Body of pancreas (tissue), 4 donors: Measurements from ENCODE around the gene NSUN2. TPM values are rescaled to one million over a fixed set of nuclear protein-coding genes. Genes with fewer than 3 reads are reported as not detected.

Source experiments
- ATAC-seq: fragments of 150-250 bp; one replicate; pipeline ENCODE4 v1.9.1; 2016
- DNase-seq, 4 donors: peaks; one replicate each; pipeline ENCODE4 v3.0.0-alpha.2; 2019
- H3K27ac ChIP-seq, 4 donors: fragments of 200-600 bp; sonication (generic); 1 replicate in 3 of 4; 2 replicates in 1 of 4; pipeline versions ENCODE4 v1.5.1 to v1.6.1; 2016 to 2019; ENCODE audit warnings: mild to moderate bottlenecking in 1 of 4, mixed read lengths in 1 of 4, moderate library complexity in 1 of 4
- H3K27me3 ChIP-seq, 2 donors: fragments of 200-600 bp; sonication (generic); one replicate each; pipeline ENCODE4 v1.6.0; 2016; ENCODE audit warnings: mild to moderate bottlenecking in 1 of 2
- H3K36me3 ChIP-seq, 2 donors: fragments of 200-600 bp; sonication (generic); replicated peaks in 1 of 2; 2 replicates each; pipeline ENCODE4 v1.5.1; 2016; ENCODE audit warnings: low read depth in 2 of 2; ENCODE audit not compliant: insufficient read depth in 1 of 2
- H3K4me1 ChIP-seq: fragments of 200-600 bp; sonication (generic); one replicate; pipeline ENCODE4 v1.6.0; 2016
- H3K4me3 ChIP-seq, 2 donors: fragments of 200-600 bp; sonication (generic); 1 replicate in 1 of 2; 2 replicates in 1 of 2; pipeline ENCODE4 v1.5.1; 2016 to 2019
- H3K9me3 ChIP-seq, 3 donors: fragments of 200-600 bp; sonication (generic); 1 replicate in 2 of 3; 2 replicates in 1 of 3; pipeline ENCODE4 v1.5.1; 2016
- CTCF ChIP-seq, 7 experiments: fragments of 450-650 bp in 4 of 7; fragments of 200-600 bp in 3 of 7; sonication (generic) in 3 of 7; IDR thresholded peaks; one replicate each; pipeline ENCODE4 v1.5.1; 2016 to 2019; ENCODE audit warnings: antibody characterized with exemption in 7 of 7
- POLR2A ChIP-seq, 3 donors: fragments of 450-650 bp; IDR thresholded peaks; one replicate each; pipeline ENCODE4 v1.6.1; 2016; ENCODE audit warnings: antibody characterized with exemption in 3 of 3, mild to moderate bottlenecking in 2 of 3
- WGBS, 2 donors: methylation state at CpG; one replicate each; pipeline ENCODE4 v1.1.5; 2017; 5-methylcytosine and 5-hydroxymethylcytosine counted together
- intact Hi-C: fragments of 100-400 bp; cut with DNase I; formaldehyde crosslinking; loops from one replicate; pipeline ENCODE4 v1.15.1; 2023
- total RNA-seq, 2 donors: library from RNA; depleted of rRNA; stranded (reverse); fragments of >200 nt; gene quantifications; one replicate each; pipeline ENCODE4 v1.1.0, GENCODE V29; 2016

NSUN2 gene
- 10 to 100 TPM; 35.0 to 45.8 TPM for total RNA-seq

- H3K4me1 ChIP-seq: peaks cover 18% of the 10 kb centered on the region
- no peaks in the 10 kb centered on the region for H3K27me3 ChIP-seq
- no peaks in the 10 kb centered on the region for H3K9me3 ChIP-seq
- ATAC-seq: peak; percentile 96
- peak; percentile 88 to 92 (median 90) for DNase-seq
- peaks cover 0 to 5% of the 10 kb centered on the region in 2 donors for H3K36me3 ChIP-seq
- intact Hi-C loops: no loop called here
- WGBS, 2 donors: 1% methylated on average over 64 of the region's 66 CpGs; no CpG with 5 or more reads in 1 of the 2 donors
- H3K27ac ChIP-seq: peak within 1 kb of the TSS; percentile 76 to 98 (median 90)
- TF ChIP-seq POLR2A (IDR thresholded peaks at IDR 0.05) (peak; percentile 20 to 74 (median 67)), CTCF (IDR thresholded peaks at IDR 0.05) (peak in 1 of 7 experiments; percentile 7)
- H3K4me3 ChIP-seq: peak within 1 kb of the TSS; percentile 50 to 94
Observed at GRCh38 chr5:6632888-6633468, at the start of gene NSUN2, which contains the start of gene SRD5A1. Gene NSUN2, minus strand, starts transcription at chr5:6633044. Its CDS starts 65 bp downstream, at chr5:6632979. Gene SRD5A1, plus strand, starts transcription at chr5:6633440. Its CDS starts 137 bp downstream, at chr5:6633577.

GRCh38 chr5:6682239-6682638 lies 49.4 kb upstream of the NSUN2 start:
- TF ChIP-seq POLR2A (IDR thresholded peaks at IDR 0.05) (no peak), CTCF (IDR thresholded peaks at IDR 0.05) (no peak)
- 43 to 49% methylated on average over 11 of the region's 11 CpGs for WGBS, 2 donors
- H3K4me3 ChIP-seq: no peak overlapping the region
- H3K9me3 ChIP-seq: no peaks in the 10 kb centered on the region
- peaks cover 7% of the 10 kb centered on the region for H3K4me1 ChIP-seq
- intact Hi-C loops: no loop called here
- DNase-seq (no peak), ATAC-seq (no peak)
- H3K27me3 ChIP-seq: no peaks in the 10 kb centered on the region
- no peaks in the 10 kb centered on the region for H3K36me3 ChIP-seq
- no peak overlapping the region for H3K27ac ChIP-seq

GRCh38 chr5:6681682-6682081 lies 48.8 kb upstream of the NSUN2 start:
- no peaks in the 10 kb centered on the region for H3K9me3 ChIP-seq
- H3K36me3 ChIP-seq: no peaks in the 10 kb centered on the region
- H3K27ac ChIP-seq: no peak overlapping the region
- peaks cover 1% of the 10 kb centered on the region for H3K4me1 ChIP-seq
- no peak for TF ChIP-seq CTCF (IDR thresholded peaks at IDR 0.05)
- no peak for TF ChIP-seq POLR2A (IDR thresholded peaks at IDR 0.05)
- DNase-seq (no peak), ATAC-seq (no peak)
- intact Hi-C loops: no loop called here
- H3K27me3 ChIP-seq: no peaks in the 10 kb centered on the region
- 30 to 38% methylated on average over 2 of the region's 2 CpGs for WGBS, 2 donors
- H3K4me3 ChIP-seq: no peak overlapping the region

- Histone ChIP-seq H3K4me1 (no peaks in the 10 kb centered on the region), H3K9me3 (no peaks in the 10 kb centered on the region), H3K27me3 (no peaks in the 10 kb centered on the region), H3K27ac (no peak overlapping the region), H3K4me3 (no peak overlapping the region), H3K36me3 (no peaks in the 10 kb centered on the region)
- WGBS, 2 donors: 39 to 58% methylated on average over 6 of the region's 6 CpGs
- intact Hi-C loops: no loop called here
- DNase-seq (no peak), ATAC-seq (no peak)
- TF ChIP-seq CTCF (IDR thresholded peaks at IDR 0.05) (no peak), POLR2A (IDR thresholded peaks at IDR 0.05) (no peak)
Observed at GRCh38 chr5:6680922-6681321, 48.1 kb upstream of the NSUN2 start.

- DNase-seq (no peak), ATAC-seq (no peak)
- Histone ChIP-seq H3K4me3 (no peak overlapping the region), H3K4me1 (no peaks in the 10 kb centered on the region), H3K27me3 (no peaks in the 10 kb centered on the region), H3K36me3 (no peaks in the 10 kb centered on the region), H3K27ac (no peak overlapping the region), H3K9me3 (no peaks in the 10 kb centered on the region)
- 57 to 65% methylated on average over 1 of the region's 1 CpG for WGBS, 2 donors
- intact Hi-C loops: no loop called here
- no peak for TF ChIP-seq CTCF (IDR thresholded peaks at IDR 0.05)
- no peak for TF ChIP-seq POLR2A (IDR thresholded peaks at IDR 0.05)
Observed at GRCh38 chr5:6678385-6678784, 45.5 kb upstream of the NSUN2 start.
